ENCODE measurements around the gene RNF213.

DNA sequence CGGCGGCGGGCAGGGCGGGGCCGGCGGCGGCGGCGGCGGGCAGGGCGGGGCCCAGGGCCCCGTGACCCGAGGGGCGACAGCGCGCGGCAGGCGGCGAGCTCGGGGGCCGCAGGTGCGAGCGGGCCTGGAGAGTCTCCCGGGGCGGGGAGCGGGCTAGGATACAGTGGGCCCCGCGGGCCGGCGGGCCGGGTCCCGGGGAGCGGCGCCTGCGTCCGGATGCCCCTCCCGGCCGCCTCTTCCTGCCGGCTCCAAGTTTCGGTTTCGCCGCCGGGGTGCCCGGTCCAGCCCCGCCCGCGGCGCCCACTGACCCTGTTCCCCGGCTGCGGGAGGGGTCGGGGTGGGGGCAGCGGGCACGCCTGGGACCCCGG lies at the start of gene RNF213:
- TF ChIP-seq CTCF (IDR thresholded peaks at IDR 0.05) (no peak), POLR2A (IDR thresholded peaks at IDR 0.05) (peak; percentile 42), EP300 (IDR thresholded peaks at IDR 0.05) (no peak)
